SHP77 (cell line): ENCODE data around the gene MACROD1.
A peak's percentile ranks its signal among the peaks of the same experiment; 100 is the strongest.
"Not testable (repeated sequence)": the region's sequence is repeated elsewhere in the genome, so short reads cannot be mapped to it uniquely, and the experiment has no call there.

Experiments
- DNase-seq, 2 experiments: peaks; one replicate each; lab custom pipeline; 2025; lab: John Stamatoyannopoulos, UW

MACROD1 gene

DNA sequence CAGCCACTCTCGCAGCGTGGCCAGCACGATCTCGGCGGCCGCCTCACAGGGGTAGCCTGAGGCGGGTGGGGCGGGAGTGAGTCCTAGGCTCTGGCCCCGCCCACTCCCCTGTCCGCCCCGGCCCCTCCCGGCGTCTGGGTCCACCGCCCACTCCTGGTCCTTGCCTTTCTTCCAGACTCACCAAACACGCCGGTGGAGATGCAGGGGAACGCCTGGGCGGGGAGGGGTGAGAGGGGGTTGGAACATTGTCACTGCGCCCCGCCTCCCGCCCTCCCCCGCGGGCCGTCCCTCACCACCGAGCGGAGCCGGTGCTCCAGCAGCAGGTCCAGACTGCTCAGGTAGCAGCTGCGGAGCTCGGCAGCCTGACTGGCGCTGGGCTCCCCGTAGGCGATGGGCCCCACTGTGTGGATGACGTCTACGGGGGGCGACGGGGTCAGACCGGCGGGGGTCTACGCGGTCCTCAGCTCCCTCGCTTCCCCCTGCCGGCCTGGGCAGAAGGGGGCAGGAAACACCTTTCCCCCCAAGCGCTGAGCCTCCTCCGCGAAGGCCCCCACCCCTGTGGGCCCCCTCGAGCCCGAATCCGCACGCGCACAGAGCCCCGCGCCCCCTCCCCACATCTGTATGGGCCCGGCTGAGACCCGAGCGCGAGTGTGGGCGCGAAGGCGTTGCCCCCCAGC is 166.4 kb downstream of the MACROD1 start:
- DNase-seq = no peak

DNA sequence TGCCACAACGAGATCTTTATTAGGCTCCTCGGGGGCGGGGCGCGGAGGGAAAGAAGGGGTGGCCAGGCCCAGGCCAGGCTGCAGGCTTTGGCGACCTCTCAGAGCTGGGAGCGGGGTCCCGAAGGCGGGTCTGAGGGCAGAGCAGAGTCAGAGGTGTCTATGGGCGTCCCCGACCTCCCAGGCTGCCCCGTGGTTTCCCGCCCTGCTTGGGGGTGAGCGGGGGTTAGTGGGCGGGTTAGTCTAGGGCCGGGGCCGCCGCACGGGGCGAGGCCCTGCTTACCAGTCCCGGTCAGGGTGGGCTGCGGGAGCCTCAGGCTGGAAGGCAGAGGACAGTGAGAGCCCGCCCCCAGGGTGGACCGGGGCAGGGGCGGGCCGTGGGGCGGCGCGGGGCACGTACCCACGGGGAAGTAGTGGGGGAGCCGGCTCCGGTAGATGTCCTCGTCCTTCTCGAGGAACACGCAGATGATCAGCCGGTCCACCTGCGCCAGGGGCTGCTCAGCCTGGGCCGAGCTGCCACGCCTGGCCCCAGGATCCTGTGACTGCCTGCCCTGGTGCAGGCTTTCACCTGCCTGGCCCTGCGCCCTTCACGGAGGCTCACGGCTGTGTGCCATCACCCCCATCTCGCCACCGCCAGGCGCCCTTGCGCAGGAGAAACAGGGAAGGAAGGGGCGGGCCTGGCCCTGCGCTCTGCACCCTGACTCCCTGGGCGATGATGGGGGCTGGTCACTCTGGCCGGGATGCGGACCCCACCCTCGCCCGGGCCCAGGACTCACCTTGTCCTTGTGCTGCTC is 167.2 kb downstream of the MACROD1 start:
- DNase-seq = no peak

DNA sequence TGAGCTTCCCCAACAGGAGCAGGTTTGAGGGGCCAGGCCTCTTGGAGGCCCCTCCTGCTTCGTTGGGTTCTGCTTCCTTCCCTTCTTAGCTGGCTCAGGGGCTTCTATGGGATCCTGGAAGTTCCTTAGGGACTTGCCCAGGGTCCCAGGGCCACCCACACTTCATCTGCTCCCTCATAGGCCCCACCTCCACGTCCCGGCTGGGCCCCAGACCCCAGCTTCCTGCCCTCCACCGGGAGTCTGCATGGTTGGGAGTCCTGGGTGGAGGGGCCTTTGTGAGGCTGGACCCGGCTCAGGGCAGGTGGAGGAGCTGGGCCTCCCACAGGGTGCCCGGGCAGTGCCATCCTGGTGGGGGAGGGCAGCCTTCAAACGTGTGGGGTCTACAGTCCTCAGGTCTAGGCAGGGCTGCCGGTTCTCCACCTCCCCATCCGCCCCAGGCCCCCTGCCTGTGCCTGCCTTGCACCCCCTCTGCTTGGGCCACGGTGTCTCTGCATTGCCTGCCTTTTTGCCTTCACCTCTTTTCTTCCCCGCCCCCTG is 168.0 kb downstream of the MACROD1 start:
- DNase-seq = no peak

DNA sequence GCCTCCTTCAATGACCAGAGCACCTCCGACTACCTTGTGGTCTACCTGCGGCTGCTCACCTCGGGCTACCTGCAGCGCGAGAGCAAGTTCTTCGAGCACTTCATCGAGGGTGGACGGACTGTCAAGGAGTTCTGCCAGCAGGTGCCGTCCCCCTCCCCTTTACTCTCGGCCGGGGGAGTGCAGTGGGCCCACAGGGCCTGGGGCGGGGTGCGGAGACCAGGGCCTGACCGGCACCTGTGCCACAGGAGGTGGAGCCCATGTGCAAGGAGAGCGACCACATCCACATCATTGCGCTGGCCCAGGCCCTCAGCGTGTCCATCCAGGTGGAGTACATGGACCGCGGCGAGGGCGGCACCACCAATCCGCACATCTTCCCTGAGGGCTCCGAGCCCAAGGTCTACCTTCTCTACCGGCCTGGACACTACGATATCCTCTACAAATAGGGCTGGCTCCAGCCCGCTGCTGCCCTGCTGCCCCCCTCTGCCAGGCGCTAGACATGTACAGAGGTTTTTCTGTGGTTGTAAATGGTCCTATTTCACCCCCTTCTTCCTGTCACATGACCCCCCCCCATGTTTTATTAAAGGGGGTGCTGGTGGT is 168.7 kb downstream of the MACROD1 start:
- no peak for DNase-seq

DNA sequence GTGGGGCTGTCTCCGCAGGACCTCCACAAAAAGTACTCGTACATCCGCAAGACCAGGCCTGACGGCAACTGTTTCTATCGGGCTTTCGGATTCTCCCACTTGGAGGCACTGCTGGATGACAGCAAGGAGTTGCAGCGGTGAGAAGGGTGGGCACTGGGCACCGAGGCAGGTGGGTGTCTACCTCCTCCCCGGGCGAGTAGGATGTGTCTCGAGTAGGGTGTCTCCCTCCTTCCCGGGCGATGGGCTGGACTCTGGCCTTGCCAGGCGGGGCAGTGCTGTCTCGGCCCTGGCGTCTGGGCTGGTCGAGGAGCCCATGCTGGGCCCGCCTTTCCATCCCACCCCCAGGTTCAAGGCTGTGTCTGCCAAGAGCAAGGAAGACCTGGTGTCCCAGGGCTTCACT is 169.4 kb downstream of the MACROD1 start:
- no peak for DNase-seq

DNA sequence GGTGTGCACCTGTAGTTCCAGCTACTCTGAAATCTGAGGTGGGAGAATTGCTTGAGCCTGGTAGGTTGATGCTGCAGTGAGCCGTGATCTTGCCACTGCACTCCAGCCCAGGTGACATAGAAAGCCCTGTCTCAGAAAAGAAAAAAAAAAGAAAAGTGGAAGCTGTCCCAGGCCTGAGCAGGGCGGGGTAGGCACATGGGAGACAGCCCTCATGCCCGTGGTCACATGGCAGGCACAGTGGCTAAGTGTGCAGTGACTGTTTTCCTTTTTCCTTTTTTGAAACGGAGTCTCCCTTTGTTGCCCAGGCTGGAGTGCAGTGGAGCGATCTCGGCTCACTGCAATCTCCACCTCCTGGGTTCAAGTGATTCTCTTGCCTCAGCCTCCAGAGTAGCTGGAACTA is 171.9 kb downstream of the MACROD1 start:
- no peak for DNase-seq

DNA sequence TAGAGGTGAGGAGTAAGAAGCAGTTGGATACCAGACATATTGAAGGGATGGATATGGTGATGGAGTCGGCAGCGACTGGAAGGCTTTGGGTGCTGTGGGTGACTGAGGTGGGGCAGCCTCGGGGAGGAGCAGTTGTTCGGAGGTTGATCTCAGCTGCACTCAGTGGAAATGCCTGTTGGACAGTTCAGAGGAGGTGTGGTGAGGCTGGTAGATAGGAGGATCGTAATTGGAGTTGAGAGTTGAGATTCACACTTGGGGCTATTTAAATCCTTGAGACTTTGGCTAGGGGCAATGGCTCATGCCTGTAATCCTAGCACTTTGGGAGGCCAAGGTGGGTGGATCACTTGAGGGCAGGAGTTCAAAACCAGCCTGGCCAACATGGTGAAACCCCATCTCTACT is 172.8 kb downstream of the MACROD1 start:
- no peak for DNase-seq

DNA sequence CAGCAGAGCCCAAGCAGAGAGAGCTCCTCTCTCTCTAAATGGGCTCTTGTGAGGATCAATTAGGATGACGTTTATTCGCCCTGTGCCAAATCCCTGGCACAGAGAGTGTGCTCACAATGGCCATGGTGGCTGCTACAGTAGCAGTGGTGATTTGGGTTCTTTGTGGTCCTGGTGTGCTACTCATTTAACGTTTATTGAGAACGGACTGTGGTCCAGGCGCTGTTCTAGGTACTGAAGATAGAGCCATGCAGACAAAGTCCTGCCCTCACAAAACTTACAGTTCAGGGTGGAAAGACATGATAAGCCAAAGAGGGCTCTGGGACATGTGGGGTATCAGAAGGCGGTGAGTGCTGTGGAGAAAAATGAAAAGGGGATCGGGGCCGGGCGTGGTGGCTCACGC is 174.4 kb downstream of the MACROD1 start:
- no peak for DNase-seq

DNA sequence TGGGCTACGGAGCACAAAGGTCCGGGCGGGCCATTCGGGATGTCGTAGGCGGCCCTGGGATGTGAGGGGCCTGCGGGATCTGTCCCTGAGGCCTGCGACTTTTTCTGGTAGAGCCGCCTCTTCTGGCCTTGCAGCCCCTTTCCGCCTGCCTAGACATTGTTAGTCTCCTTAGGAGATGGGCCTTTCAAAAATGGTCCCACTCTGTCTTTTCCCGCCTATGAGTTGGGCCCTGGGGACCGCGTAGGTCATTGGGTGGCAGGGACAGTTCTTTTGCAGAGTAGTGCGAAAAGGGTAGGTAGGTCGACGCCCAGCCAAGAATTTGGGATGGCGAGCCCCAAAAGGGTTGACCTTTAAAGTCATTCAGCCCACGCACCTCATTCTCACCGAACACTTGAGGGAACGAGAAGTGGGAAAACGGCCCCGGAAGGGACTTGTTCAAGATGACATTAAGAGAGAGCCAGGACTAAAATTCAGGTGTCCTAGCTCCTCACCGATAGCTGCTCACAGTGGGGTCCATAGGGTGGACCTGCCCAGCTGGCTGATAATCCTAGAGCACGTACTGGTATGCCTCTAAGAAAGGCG is 178.9 kb downstream of the MACROD1 start:
- DNase-seq = no peak

DNA sequence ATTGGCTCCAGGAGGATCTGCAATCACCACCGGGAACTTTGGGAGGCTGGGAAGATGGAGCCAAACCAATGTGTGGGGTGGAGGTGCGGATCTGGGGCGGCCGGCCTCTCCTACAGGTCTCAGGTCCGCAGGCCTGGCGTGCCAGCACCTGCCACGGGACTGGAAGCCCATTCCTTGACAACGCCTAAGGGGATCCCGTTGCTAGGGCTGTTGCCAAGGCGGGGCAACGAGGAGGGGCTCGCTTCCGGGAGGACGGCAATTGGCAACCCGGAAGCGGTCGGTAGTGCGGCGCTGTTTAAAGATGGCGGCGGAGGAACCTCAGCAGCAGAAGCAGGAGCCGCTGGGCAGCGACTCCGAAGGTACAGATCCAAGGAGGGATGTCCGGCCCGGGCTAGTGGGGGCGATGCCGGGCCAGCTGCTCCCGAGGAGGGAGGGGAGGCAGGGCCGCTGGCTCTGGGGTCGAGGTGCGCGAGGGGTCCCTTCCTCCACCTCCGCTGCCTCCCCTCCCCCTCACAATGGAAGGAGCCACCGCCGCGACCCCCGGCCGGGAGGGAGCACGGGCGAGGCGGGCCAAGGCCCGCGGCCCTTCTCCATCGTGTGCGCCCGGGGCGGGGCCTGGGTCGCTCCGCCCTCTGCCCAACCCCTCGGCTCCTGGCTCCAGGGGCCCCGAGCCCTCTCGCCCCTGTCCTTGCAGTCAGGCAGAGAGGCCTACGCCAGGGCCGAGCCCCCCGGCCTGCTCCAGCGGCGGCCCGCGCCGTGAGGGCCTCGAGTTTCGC is 179.6 kb downstream of the MACROD1 start, which contains the start of gene OTUB1:
Gene OTUB1 (plus strand): TSS at position 283 of the 776 bp plus-strand sequence. CDS start 19 bp downstream, at position 302.
- peak; percentile 95 to 98 for DNase-seq

DNA sequence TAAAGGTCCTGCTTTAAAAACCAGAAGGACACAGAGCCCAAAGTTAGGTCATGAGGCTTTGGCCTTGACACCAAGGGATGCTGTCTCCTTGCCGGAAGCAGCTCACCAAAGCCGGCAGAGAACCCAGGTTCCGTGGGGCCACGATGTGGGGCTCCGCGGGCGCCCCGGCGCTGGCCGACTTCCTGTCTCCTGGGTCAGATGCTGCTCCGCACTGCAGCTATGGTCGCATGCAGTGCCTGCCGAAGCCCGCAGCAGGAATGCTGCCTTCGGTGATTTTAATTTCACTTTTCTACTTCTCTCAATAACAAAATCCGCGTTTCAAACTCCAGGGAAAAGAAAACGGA is 180.1 kb downstream of the MACROD1 start:
- DNase-seq = peak; percentile 22 to 60

DNA sequence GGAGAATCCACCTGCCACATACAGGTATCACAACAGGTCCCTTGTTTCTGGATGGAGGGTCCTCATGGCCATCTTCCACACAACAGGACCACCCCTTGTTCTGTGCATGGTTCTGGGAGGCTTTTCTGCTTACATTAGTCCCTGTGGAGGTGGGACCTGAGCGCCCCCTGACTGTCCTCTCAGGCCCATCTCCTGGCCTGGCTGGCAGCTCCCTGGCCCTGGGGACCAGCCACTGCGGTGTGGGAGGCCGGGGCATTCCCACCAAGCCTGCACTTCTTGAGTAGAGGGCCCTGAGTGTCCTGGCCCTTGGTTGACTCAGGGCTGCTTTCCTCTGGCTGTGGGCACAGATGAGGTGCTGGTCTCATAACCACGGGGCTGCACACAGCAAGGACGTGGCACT is 186.5 kb downstream of the MACROD1 start:
- no peak for DNase-seq

DNA sequence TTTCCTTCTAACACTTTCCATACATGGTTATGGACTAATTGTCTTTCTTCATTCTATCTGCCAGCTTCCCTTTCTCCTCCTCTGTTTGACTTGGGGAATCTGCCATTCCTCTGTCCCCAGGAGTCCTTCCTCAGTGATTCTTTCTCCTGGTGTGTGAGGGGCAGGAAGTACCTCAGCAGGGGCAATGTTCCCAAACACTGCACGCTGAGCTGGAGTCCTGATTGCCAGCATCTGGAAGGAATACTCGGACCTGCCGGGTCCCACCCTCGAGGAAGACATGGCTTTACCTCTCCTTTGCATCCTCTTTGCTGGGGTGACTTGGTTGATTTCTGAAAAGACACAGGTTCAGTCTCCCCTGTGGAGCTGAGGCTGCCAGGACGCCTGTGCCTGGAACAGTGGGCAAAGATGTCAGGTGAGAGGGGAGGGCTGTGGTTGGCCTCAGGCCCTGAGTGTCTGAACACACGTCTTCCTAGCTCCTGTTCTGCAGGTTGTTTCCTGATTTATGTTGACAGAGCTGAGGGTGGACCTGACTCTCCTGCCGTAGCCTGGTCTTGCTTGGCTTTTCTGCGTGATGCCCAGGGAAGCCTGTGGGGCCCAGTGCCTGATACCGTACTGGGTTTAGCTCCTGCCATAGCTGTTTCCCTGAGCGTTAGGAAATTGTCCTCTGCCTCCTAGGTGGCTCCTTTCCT is 187.2 kb downstream of the MACROD1 start:
- no peak for DNase-seq

DNA sequence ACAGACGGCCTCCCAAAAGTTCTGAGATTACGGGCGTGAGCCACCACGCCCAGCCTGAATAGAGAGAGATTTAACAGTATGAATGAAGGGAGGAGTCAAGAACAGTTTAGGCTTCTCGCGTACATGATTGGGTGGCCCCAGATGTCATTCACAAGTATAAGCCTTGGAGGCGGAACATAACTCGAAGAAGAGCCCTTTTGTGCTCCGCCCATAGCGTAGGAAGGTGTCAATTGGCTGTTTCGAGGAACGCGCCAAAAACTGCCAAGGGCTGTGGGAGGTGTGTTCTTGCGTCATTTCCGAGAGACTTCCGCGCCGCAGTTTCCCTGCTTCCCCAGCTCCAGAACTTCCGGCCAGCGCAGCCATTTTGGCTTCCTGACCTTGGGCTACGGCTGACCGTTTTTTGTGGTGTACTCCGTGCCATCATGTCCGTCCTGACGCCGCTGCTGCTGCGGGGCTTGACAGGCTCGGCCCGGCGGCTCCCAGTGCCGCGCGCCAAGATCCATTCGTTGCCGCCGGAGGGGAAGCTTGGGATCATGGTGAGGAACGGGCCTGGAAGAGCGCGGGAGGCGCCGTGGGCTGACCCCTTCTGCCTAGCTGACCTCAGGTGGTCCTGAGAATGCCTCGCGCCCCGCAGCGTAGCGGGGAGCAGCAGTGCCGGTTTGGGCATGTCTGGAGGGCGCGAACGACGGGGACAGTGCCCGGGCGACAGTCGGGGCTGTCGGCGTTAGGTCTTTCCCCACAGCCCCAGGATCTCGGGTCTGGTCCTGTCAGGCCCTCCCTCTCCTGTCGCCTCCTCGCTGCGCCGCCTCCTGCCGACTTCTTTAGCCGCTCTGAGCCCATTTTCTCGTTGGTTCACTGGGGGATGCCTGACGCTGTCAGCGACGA is 191.4 kb downstream of the MACROD1 start, which contains the start of gene COX8A:
Gene COX8A (plus strand): TSS at position 362 of the 885 bp plus-strand sequence. CDS start 61 bp downstream, at position 423.
- peak; percentile 99 to 100 for DNase-seq

DNA sequence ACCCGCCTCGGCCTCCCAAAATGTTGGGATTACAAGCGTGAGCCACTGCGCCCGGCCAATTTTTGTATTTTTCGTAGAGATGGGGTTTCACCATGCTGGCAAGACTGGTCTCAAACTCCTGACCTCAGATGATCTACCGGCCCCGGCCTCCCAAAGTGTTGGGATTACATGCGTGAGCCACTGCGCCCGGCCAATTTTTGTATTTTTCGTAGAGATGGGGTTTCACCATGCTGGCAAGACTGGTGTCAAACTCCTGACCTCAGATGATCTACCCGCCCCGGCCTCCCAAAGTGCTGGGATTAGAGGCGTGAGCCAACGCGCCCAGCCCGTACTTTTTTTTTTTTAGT is 192.0 kb downstream of the MACROD1 start:
- not testable (repeated sequence) for DNase-seq

DNA sequence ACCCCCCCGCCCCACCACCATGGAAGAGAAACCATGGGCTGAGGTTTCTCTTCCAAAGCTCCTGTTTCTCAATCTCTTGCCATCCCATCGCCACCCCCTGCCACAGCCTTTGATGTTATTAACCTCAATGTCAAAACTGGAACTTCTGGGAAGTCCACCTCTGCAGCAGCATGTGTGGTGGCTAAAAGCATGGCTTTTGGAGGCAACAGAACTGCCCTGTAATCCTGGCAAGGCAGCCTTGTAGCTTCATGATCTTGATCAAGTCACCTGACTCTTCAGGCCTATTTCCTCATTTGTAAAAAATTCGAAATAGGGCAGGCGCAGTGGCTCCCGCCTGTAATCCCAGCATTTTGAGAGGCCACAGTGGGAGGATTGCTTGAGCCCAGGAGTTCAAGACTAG is 195.0 kb downstream of the MACROD1 start:
- DNase-seq = no peak

DNA sequence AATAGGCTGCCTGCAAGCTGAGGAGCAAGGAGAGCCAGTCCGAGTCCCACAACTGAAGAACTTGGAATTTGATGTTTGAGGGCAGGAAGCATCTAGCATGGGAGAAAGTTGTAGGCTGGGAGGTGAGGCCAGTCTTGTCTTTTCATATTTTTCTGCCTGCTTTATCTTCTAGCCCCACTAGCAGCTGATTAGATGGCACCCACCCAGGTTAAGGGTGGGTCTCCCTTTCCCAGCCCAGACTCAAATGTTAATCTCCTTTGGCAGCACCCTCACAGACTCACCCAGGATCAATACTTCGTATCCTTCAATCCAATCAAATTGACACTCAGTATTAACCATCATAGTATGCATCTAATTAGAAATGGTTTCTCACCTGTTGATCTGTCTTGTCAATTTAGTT is 196.5 kb downstream of the MACROD1 start:
- DNase-seq = no peak

DNA sequence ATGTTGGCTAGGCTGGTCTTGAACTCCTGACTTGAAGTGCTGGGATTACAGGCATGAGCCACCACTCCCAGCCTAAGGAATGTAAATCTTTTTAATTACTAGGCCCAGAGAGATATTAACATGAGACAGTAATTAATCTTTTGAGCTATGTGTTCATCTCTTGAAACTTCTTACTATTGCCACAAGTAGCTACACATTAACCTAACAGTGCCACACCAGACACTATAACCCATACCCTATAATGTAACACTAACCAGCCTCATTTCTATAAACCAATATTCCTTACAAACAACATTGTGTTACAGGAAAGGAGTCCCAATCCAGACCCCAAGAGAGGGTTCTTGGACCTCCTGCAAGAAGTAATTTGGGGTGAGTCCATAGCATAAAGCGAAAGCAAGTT is 199.5 kb downstream of the MACROD1 start:
- DNase-seq = no peak

DNA sequence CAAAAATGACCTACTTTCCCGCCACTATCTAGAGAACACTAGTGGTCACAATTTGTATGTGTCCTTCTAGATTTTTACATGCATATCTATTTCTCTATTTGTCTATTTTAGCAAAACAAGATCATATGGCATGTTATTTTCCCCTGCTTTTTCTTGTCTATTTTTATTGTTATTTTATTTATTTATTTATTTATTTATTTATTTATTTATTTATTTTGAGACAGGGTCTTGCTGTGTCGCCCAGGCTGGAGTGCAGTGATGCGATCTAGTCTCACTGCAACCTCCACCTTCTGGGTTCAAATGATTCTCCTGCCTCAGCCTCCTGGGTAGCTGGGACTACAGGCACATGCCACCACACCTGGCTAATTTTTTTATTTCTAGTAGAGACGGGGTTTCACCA is 202.0 kb downstream of the MACROD1 start:
- DNase-seq = not testable (repeated sequence)
